SK-N-SH treated with all-trans-retinoic acid at 6 μM for 48 hours (cell line): ENCODE results near the gene APLF.

Source experiments
- ATAC-seq: fragments of 200-7000 bp; cut with Tn5 transposase; 3 replicates; pipeline ENCODE4 v1.9.1; 2020; ENCODE audit warnings: mild to moderate bottlenecking, moderate library complexity
- ARNTL ChIP-seq: fragments of 450-650 bp; formaldehyde crosslinking; IDR thresholded peaks from 2 replicates; pipeline ENCODE4 v1.5.0; 2020; ENCODE audit warnings: low read depth, mild to moderate bottlenecking, moderate library complexity, borderline replicate concordance
- BACH2 ChIP-seq: fragments of 250-450 bp; sonication (Bioruptor Pico); IDR thresholded peaks from 2 replicates; pipeline ENCODE4 v1.9.0; 2021; ENCODE audit warnings: mild to moderate bottlenecking, borderline replicate concordance
- CREB5 ChIP-seq: fragments of 250-450 bp; sonication (Bioruptor Pico); IDR thresholded peaks from 2 replicates; pipeline ENCODE4 v1.5.1; 2020; ENCODE audit warnings: low read depth, mild to moderate bottlenecking, moderate library complexity
- CSDC2 ChIP-seq: fragments of 250-450 bp; sonication (Bioruptor Pico); IDR thresholded peaks from 2 replicates; pipeline ENCODE4 v1.5.0; 2020; ENCODE audit warnings: mild to moderate bottlenecking, moderate library complexity
- CSRNP3 ChIP-seq: fragments of 250-450 bp; sonication (Bioruptor Pico); IDR thresholded peaks from 2 replicates; pipeline ENCODE4 v1.5.1; 2021; ENCODE audit warnings: mild to moderate bottlenecking, moderate library complexity
- ESRRG ChIP-seq: fragments of 250-450 bp; sonication (Bioruptor Pico); IDR thresholded peaks from 2 replicates; pipeline ENCODE4 v1.6.1; 2021; ENCODE audit warnings: mild to moderate bottlenecking
- GLIS3 ChIP-seq: fragments of 250-450 bp; sonication (Bioruptor Pico); IDR thresholded peaks from 2 replicates; pipeline ENCODE4 v1.5.0; 2020; ENCODE audit warnings: mild to moderate bottlenecking, moderate library complexity
- ISL1 ChIP-seq: fragments of 250-450 bp; sonication (Bioruptor Pico); IDR thresholded peaks from 2 replicates; pipeline ENCODE4 v2.1.2; 2022; ENCODE audit warnings: mild to moderate bottlenecking, moderate library complexity
- OSR1 ChIP-seq: fragments of 250-450 bp; sonication (Bioruptor Pico); IDR thresholded peaks from 2 replicates; pipeline ENCODE4 v1.8.0; 2022; ENCODE audit warnings: moderate library complexity, mild to moderate bottlenecking, inconsistent platforms
- PATZ1 ChIP-seq: fragments of 250-450 bp; sonication (Bioruptor Pico); IDR thresholded peaks from 2 replicates; pipeline ENCODE4 v1.8.0; 2020; ENCODE audit warnings: mild to moderate bottlenecking, moderate library complexity, borderline replicate concordance
- POU6F1 ChIP-seq: fragments of 250-450 bp; sonication (Bioruptor Pico); IDR thresholded peaks from 2 replicates; pipeline ENCODE4 v1.8.0; 2021; ENCODE audit warnings: low read depth, mild to moderate bottlenecking, moderate library complexity, borderline replicate concordance
- PPARA ChIP-seq: fragments of 250-450 bp; sonication (Bioruptor Pico); IDR thresholded peaks from 2 replicates; pipeline ENCODE4 v1.5.0; 2020; ENCODE audit warnings: mild to moderate bottlenecking, borderline replicate concordance
- SNAI2 ChIP-seq: fragments of 250-450 bp; sonication (Bioruptor Pico); IDR thresholded peaks from 2 replicates; pipeline ENCODE4 v1.5.0; 2020; ENCODE audit warnings: mild to moderate bottlenecking, moderate library complexity
- TOX ChIP-seq: fragments of 250-450 bp; sonication (Bioruptor Pico); IDR thresholded peaks from 2 replicates; pipeline ENCODE4 v1.8.0; 2021; ENCODE audit warnings: mild to moderate bottlenecking, moderate library complexity, borderline replicate concordance
- TSHZ2 ChIP-seq: fragments of 250-450 bp; sonication (Bioruptor Pico); IDR thresholded peaks from 2 replicates; pipeline ENCODE4 v1.5.0; 2020; ENCODE audit warnings: mild to moderate bottlenecking, moderate library complexity
- ZC3H10 ChIP-seq: fragments of 250-450 bp; sonication (Bioruptor Pico); IDR thresholded peaks from 2 replicates; pipeline ENCODE4 v1.5.1; 2021; ENCODE audit warnings: mild to moderate bottlenecking, moderate library complexity
- ZFP3 ChIP-seq: fragments of 250-450 bp; sonication (Bioruptor Pico); IDR thresholded peaks from 2 replicates; pipeline ENCODE4 v1.5.0; 2020; ENCODE audit warnings: mild to moderate bottlenecking, moderate library complexity
- ZFP30 ChIP-seq: fragments of 450-650 bp; formaldehyde crosslinking; IDR thresholded peaks from 2 replicates; pipeline ENCODE4 v1.5.0; 2022; ENCODE audit warnings: mild to moderate bottlenecking, moderate library complexity
- ZNF565 ChIP-seq: fragments of 450-650 bp; formaldehyde crosslinking; conservative IDR thresholded peaks from 2 replicates; pipeline ENCODE4 v1.5.0; 2020; ENCODE audit warnings: low read depth, mild to moderate bottlenecking, moderate library complexity
- ZNF70 ChIP-seq: fragments of 450-650 bp; formaldehyde crosslinking; IDR thresholded peaks from 2 replicates; pipeline ENCODE4 v1.5.0; 2020; ENCODE audit warnings: mild to moderate bottlenecking, moderate library complexity
- ZNF8 ChIP-seq: fragments of 450-650 bp; formaldehyde crosslinking; IDR thresholded peaks from 2 replicates; pipeline ENCODE4 v1.5.0; 2020; ENCODE audit warnings: mild to moderate bottlenecking, moderate library complexity

The APLF gene

GRCh38 chr2:68604077-68604476 is 136.7 kb downstream of the APLF start:
- no peak for ATAC-seq
- TF ChIP-seq ZNF70, result no peak
- no peak for TF ChIP-seq ZFP3
- no peak for TF ChIP-seq GLIS3 (CRISPR knock-in tag)
- TF ChIP-seq BACH2, result no peak
- TF ChIP-seq ZC3H10 (CRISPR knock-in tag), result no peak
- TF ChIP-seq CSRNP3, result no peak
- no peak for TF ChIP-seq ARNTL
- TF ChIP-seq CSDC2, result no peak
- TF ChIP-seq TOX (CRISPR knock-in tag), result no peak
- no peak for TF ChIP-seq PPARA (CRISPR knock-in tag)

GRCh38 chr2:68605939-68606338 is 138.6 kb downstream of the APLF start:
- TF ChIP-seq PPARA (CRISPR knock-in tag) (no peak), GLIS3 (CRISPR knock-in tag) (no peak), CSDC2 (no peak), OSR1 (CRISPR knock-in tag) (no peak), CREB5 (CRISPR knock-in tag) (no peak), ZNF565 (no peak)
- ATAC-seq, result no peak

GRCh38 chr2:68606759-68607158 is 139.4 kb downstream of the APLF start:
- no peak for TF ChIP-seq ZNF565
- no peak for TF ChIP-seq ARNTL
- TF ChIP-seq POU6F1 (CRISPR knock-in tag), result no peak
- no peak for TF ChIP-seq ISL1 (CRISPR knock-in tag)
- ATAC-seq, result no peak

GRCh38 chr2:68607837-68608236 is 140.5 kb downstream of the APLF start:
- TF ChIP-seq ISL1 (CRISPR knock-in tag) (no peak), TSHZ2 (CRISPR knock-in tag) (no peak), ZNF8 (CRISPR knock-in tag) (no peak), PPARA (CRISPR knock-in tag) (no peak), PATZ1 (no peak), SNAI2 (CRISPR knock-in tag) (no peak), ARNTL (no peak), ZNF565 (no peak), OSR1 (CRISPR knock-in tag) (no peak), TOX (CRISPR knock-in tag) (no peak), ESRRG (CRISPR knock-in tag) (no peak), CSDC2 (no peak), CREB5 (CRISPR knock-in tag) (no peak), ZFP30 (CRISPR knock-in tag) (no peak), ZFP3 (no peak)
- ATAC-seq, result no peak
